AG20443 (cell line): ENCODE measurements around the gene ZPR1.
A peak's percentile ranks its signal among the peaks of the same experiment; 100 is the strongest.

Source experiments
- DNase-seq: peaks from one replicate; pipeline ENCODE4 v3.0.0; 2012; ENCODE audit warnings: low spot score, mixed read lengths

Gene ZPR1

DNA sequence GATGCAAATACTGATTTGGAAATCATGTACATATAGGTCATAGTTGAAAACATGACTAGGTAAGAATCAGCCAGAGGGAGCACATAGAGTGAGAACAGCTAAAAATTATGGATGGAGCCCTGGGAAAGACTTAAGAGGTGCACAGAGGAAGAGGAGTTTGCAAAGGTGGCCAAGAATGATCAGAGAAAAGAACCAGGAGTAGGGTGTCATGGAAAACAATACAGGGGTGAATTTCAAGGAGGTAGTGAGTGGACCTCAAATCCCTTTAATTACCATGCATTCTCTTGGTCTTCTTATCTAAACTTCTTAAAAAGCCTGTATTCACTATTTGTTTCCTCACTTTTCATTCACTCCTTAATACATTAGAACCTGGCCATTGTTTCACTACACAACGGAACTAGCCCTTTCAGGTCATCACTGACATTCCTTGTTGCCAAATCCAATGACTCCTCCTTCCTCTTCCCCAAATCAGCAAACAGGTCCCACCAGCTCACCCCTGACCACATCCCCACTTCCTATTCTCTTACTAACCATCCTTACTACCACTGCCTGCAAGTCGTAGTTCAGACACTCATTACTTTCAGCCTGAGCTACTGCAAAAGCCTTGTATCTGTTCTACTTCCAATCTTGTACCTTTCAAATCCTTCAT lies 37.6 kb downstream of the ZPR1 start:
- DNase-seq, result no peak

DNA sequence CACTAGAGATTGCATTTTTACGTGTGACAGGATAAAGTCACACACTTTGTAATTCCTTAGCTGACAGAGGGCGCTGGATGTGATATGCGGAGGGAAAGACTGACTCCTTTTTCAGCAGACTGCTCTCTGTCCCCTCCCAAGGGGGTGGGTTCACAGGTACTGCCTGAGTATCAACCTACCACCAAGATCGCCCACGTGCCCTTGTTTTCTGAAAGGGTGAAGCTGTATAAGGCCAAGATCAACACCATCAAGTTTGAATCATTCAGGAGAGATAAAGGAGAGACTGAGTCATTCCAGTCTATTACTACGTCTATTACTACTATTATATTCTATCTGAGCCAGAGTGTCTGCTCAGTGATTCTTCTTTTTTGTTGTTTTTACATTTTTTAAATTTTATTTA lies 45.7 kb downstream of the ZPR1 start:
- no peak for DNase-seq

DNA sequence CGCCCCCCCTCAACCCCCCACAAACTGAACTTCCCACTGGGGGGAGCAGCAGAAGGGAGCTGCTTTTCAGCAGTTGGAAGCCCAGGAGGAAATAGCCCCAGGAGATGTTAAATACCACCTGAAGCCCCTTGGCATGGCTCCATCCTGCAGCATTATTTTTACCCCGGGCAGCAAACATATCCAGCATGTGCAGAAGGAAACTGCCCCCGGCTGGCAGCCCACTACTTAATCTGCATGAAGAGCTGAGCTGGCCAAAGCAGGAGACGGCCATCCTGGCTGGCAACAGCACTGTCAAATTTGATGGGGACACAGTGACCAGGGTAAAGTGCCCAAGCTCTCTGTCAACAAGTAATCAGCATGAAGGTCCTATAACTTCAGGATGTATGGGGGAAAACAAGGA lies 47.1 kb downstream of the ZPR1 start:
- no peak for DNase-seq

DNA sequence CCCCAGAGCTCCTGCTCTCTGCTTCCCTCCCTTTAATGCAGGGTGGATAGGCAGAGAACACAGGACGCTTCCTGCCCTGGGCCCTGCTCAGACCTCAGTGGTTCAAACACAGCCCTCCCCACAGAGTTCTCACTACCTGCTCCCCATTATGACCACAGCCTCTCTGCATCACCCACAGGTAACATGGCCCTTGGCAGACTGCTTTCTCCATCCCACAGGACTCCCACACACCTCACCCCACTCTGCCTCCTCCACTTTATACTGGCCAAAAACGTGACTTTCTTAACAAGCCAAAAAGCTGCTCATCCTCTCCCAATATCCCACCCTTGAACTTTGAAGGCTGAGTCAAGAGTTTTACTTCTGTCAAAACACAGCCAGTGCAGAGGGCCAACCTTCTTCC lies 48.8 kb downstream of the ZPR1 start:
- DNase-seq, result no peak

DNA sequence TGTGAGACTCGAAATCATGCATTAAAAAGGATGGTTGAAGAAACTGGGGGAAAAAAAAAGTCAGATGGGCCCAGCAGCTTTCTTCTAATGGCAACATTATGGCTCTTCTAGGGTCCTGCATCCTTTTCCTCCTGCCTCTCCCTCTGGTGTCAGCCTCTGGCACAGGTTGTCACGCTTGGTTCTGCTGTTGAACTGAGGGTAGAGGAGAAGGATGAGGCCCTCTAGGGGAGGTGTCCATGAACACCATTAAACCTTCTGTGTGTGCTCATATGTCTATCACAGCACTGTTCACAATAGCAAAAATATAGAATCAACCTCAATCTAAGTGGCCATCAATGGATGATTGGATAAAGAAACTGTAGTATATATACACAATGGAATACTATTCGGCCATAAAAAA lies 51.1 kb downstream of the ZPR1 start:
- no peak for DNase-seq

DNA sequence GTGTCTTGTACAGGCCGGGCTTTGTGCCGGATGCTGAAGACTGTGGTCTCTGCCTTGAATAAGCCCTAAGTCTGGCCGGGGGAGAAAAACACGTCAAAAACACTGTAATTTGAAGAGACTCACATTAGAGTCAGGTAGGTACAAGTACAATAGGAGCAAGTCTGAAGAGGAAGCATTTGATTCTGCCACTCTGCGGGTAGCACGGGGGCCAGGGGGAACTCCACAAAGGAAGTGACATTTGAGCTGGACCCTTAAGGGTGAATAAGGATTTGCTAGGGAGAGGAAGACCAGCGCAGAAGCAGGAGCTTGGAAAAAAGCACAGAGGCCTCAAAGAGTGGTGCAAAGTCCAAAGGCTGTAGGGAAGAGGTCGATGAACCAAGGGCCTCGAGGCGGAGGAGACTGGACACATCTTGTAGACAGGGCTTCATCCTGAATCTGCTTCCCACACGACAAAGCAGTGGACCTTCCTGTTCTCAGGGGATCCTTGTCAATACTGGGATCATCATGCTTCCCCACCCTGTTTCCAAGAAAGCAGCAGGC lies 53.8 kb downstream of the ZPR1 start:
- no peak for DNase-seq

DNA sequence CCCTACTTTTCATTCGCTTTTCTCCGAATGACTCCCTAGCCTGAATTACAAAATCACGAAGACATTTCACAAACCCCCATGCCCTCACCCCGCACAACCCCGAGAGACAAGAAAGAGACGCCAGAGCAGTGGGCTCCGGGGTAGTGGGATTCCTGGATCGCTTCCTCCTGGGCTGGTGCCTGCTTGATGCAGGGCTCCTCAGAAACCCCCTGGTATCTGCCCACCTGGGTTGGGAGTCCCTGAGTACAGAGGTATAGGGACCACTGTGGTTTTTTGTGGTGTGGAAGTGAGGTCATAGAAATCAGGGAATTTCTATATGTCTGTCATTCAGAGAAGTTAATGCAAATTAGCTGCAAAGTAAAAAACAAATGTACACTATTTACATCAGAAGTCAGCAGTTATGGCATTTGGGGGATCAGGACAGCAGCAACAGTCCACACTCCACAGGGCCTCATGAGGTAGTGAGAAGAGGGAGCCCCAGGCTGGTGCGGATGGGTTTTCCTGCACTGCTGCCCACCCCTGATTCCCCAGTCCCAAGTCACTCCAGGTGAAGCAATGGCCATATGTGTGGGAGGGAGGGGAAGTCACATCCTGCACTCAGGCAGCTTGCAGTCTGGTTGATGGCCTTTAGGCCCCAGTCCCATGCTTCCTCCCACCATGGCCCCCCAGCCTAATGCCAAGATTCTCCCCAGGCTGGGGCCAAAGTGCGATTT lies 54.6 kb downstream of the ZPR1 start:
- no peak for DNase-seq

DNA sequence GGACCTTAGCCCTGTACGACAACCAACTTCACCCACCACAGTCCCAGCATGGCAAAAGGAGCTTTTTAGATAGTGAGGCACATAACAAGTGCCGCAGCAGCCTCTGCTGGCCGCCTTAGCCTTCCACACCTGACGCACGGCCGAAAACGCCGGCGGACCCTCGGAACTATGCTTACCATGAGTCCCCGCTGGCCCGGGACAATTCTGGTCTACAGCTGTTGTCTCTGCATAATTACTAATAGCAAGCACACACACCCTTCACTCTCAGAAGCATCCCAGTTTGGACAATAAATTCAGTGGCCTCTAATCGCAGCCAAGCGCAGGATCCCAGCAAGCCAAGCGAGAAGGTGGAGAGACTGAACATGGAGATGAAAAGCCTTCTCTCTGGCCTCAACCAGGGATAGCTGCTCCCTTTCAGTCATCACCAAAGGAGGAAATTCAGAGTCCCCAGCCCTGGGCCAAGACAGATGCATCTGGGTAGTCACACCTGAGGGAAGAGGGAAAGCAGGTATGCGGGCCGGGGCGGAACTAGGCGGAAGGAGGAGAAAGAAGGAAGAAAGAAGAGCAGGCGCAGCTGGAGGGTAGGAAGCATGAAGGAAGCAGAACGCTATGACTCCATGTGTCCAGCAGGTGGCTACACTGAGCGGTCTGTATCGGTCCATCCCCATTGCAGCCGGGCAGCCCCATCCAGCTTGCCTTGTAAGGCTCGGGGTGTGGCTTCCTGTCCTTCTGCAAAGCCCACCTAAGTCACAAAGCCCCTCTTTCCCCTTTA lies 55.4 kb downstream of the ZPR1 start:
- DNase-seq, result peak; percentile 94

DNA sequence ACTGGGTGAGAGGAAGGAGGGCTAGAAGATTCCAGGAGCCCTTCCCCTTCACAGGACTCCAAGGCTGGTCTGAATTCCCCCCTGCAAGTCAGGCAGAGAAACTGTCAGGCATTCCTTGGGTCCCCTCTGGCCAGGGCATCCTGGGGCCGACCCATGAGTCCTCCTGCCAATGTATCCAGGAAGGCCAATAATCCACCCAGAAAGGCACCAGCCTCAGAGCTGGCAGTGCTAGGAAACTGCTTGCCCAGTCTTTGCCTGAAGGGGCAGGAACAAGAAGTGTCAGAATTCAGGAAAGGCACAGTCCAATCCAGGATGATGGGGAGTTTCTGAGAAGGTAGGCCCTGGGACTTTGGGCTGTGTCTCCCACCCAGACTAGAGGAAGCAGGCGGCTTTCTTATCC lies 56.0 kb downstream of the ZPR1 start:
- no peak for DNase-seq

DNA sequence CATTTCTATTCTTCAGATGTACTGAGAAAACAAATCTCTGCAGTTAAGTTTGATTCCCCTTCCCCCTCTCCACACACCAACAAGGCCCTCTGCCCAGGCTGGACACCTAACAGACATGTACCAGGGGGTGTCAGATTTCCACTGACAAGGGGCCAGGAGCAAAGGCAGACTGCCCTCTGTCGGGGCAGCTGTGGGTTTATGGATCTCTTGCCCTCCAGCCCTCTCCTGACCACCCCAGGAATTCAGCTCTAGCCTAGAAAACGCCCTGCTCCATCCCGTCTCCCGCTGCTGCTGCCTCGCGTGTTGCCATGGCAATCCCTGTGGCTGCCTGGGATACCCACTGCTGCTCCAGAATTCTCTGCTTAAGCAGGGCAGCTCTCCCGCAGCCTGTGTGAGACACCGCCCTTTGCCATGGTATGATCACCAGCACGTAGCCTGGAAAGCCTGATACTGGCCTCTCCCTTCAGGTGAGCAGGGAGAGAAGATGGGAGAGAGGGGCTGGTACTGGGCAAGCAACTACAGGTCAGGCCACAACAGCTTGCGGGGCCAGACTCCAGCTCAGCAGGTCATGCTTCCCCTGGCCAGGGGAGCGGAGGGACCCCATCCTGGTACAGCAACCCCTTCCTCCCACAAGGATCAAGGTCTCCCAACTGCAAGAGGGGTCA lies 56.6 kb downstream of the ZPR1 start:
- peak; percentile 43 for DNase-seq

DNA sequence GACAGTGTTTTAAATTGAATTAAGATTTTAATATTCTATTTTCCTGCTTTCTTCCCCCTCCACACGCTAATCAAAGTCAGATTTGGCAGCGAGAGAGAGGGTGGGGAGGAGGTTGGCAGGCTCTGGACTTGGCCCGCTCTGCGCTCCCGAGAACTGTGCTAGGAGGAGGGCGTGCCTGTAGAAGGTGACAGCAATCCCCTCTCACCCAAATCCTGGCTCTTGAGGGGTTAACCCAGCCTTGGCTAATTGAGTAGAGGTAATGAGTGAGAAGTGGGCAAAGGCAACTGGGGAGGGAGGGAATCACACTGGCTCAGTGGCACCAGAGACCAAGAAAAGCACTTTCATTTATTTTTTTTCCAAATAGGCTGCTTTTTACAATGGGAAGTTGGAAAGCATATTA lies 57.2 kb downstream of the ZPR1 start:
- DNase-seq, result peak; percentile 52

DNA sequence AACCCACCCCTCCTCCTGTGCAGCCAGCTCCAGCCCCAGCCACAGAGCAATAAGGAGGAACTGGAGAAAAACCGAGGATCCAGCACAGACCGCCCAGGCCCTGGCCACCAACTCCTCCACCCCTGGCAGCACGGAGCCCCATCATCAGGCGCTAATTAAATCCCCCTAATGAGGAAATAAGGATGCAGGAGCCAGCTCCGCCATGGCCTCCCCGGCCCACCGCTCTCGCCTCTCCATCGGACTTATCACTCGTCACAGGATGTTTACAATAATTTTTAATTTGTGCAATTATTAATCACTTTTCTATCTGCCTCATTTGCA lies 57.6 kb downstream of the ZPR1 start:
- no peak for DNase-seq

DNA sequence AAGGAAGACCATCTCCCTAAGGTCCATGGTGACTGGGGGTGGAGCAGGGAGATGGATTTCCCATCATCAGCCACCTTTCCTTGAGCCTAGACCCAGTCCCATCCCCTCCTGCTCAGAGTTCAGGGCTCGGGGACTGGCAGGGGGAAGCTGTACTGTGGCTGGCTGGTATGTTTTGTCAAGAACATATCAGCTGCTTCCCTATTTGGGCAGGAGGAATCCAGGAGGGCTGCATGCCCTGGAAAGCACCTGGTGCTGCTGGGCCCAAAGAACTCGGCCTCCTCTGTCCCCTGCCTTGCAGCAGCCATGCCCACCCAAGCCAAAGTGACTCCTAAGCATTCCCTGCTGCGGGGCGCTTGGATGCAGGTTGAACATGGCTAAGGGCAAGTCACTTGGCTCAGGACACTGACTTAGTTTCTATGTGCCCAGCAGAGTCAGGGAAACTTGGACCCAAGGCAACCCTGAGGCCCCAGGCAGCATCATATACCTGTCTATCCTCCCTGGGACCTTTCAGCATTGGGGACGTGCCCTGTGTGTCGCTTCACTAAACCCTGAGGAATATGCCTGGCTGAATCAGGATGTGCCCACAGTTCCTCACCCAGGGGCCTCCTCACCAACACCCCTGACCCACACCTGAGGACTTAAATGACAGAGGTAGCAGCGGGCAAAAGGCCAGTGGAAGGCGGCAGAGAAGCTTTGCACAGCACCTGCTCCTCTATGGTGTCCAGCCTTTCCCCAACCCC lies 58.2 kb downstream of the ZPR1 start:
- no peak for DNase-seq

DNA sequence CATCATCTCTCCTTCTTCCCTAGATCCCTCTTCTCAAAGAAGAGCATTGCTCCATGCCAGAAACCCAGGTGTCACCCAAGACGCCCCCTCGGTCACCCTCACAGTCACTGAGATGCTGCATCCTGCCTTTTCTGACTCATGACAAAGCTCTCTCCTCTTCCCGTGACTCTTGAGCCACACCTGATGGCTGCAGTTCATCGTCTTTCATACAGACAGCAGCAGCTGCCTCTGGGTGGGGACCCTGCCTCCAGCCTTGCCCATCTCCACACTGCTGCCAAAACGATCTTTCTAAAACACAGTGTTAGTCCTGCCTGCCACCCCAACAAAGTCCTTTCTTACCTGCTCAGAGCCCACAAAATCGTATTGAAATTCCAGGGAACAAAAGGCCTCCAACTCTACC lies 59.8 kb downstream of the ZPR1 start:
- no peak for DNase-seq

DNA sequence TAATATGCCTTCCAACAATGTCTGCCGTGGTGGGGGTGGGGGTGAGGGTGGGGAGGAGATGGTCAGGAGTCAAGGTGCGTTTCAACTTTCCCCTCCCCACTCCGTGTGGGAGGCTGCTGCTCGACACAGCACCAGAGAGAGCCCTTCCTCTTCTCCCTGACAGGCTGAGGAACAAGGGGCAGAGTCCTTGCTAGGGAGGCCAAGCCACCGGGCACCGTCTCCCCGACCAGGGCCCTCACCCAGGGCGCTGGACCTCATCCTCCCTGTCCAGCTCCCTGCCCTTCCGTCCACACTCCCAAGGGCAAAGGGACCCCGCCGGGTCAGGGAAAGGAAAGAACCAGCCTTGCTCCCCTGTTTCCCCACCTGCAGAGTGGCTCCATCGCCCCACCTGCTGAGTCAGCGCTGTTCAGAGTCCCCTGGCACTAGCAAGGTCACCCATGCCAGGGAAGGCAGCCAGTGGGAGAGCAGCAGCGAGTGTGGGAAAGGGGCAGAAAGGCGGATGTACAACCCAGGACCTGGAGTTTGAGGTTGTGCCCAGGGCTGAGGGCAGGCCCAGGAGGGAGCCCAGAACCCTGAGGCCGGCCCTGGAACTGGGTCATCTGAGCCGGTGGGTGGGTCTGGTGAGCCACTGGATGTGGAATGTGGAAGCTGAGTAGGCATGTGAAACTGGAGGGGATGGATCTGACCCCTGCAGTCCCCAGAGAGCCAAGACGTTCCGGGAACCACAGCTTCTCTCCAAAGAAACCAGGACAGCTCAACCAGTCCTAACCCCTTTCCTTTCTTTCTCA lies 62.2 kb downstream of the ZPR1 start:
- DNase-seq, result peak; percentile 91

DNA sequence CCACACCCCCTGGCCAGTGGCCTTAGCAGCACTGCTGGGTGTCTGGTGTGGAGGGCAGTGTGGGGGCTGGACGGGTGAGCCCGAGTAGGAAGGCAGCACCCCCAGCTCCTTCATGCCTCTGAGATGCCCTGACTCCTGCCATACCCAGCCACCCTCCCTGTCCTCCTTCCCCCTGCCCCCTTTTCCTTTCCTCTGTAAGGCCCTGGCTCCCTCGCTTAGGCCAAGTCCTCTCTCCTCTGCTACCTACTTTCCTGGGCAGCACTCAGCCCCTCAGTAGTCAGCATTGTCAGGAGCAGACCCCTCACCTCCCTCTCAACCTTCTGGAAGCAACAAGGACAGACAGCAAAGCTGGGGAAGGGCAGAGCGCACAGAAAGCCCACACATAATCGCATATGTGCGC lies 63.0 kb downstream of the ZPR1 start:
- no peak for DNase-seq
